Measurements from ENCODE around the gene SLC35G2.

DNA sequence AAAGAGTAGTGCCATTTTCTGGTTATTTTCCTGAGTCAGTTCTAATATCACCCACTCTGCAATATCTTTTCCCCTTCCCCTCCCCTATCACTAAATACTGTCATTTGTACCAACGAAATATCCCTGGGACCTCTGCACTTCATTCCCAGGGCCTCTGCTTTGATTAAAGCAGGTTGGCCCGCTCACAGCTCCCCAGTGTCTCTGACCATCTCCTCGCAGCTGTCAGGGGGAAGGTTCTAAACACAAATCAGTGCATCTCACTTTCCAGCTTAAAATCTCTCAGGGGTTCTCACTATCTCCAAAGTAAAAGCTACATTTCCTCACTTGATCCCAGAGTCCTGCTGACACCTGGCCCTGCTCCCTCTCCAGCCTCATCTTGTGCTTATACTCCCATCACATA is 28.1 kb upstream of the SLC35G2 start:
- TF ChIP-seq, protein P1, sequence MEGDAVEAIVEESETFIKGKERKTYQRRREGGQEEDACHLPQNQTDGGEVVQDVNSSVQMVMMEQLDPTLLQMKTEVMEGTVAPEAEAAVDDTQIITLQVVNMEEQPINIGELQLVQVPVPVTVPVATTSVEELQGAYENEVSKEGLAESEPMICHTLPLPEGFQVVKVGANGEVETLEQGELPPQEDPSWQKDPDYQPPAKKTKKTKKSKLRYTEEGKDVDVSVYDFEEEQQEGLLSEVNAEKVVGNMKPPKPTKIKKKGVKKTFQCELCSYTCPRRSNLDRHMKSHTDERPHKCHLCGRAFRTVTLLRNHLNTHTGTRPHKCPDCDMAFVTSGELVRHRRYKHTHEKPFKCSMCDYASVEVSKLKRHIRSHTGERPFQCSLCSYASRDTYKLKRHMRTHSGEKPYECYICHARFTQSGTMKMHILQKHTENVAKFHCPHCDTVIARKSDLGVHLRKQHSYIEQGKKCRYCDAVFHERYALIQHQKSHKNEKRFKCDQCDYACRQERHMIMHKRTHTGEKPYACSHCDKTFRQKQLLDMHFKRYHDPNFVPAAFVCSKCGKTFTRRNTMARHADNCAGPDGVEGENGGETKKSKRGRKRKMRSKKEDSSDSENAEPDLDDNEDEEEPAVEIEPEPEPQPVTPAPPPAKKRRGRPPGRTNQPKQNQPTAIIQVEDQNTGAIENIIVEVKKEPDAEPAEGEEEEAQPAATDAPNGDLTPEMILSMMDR (IDR thresholded peaks at IDR 0.05; ENCODE audit: low read depth, low read length): no peak
- TF ChIP-seq POLR2A (IDR thresholded peaks at IDR 0.05; ENCODE audit: extremely low read depth, insufficient read length) (no peak), MYC (IDR thresholded peaks at IDR 0.05; ENCODE audit: low read depth, low read length) (no peak)
